DOHH2 (cell line): ENCODE results near the gene EPAS1.

ENCODE experiments used
- CTCF ChIP-seq: fragments of 200-600 bp; sonication (generic); IDR thresholded peaks from one replicate; pipeline ENCODE4 v1.5.1; 2014; ENCODE audit warnings: antibody characterized with exemption, mild to moderate bottlenecking, low read depth, low read length; ENCODE audit not compliant: poor library complexity, severe bottlenecking
- EZH2phosphoT487 ChIP-seq: fragments of 200-600 bp; sonication (generic); IDR thresholded peaks from 2 replicates; pipeline ENCODE4 v1.6.1; 2017; ENCODE audit warnings: borderline replicate concordance, mild to moderate bottlenecking, antibody characterized with exemption, low read length, moderate library complexity, mixed read lengths

DNA sequence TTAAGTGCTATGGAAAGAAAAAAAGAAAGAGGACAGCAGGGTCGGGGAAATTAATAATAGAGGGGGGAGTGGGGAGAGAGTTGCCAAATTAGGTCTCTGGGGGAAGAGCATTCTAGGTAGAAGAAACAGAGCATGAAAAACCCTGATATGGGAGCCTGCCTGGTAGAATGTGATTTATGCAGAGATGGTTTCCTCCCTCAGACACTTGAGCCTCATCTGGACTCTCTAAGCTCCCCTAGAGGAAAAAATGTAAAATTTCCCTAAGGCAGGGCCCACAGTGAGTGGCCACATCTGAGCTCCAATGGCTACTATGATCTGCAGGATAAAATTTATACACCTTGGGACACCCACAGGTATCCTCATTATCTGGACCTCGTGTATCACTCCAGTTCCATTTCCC is 20.6 kb upstream of the EPAS1 start:
- TF ChIP-seq CTCF = no peak
- no peak for TF ChIP-seq EZH2phosphoT487
